Keratinocyte (primary cell): ENCODE results near the gene R3HCC1L. TPM values are rescaled to one million over a fixed set of nuclear protein-coding genes. Genes with fewer than 3 reads are reported as not detected.

Source experiments
- DNase-seq: peaks from one replicate; pipeline ENCODE4 v3.0.0-alpha.2; 2011; ENCODE audit warnings: low read depth, missing footprints, low spot score
- FAIRE-seq: peaks from 2 replicates; lab custom pipeline; 2011; peaks lifted over from hg19 to GRCh38; lab: Jason Lieb, UNC
- H2AFZ ChIP-seq: 2 replicates; pipeline ENCODE4 v1.6.0; 2012; ENCODE audit warnings: low read length, control low read depth, inconsistent platforms; ENCODE audit not compliant: control insufficient read depth
- H3K27ac ChIP-seq: 2 replicates; pipeline ENCODE4 v1.5.1; 2011; ENCODE audit warnings: low read length; ENCODE audit not compliant: control insufficient read depth, insufficient read depth
- H3K27me3 ChIP-seq: 3 replicates; pipeline ENCODE4 v1.6.0; 2011; ENCODE audit warnings: low read length; ENCODE audit not compliant: control insufficient read depth, insufficient read depth; ENCODE audit errors: extremely low read depth
- H3K36me3 ChIP-seq, 2 experiments: 2 replicates in 1 of 2; 3 replicates in 1 of 2; pipeline ENCODE4 v1.5.1; 2011; ENCODE audit warnings: low read length in 2 of 2, mild to moderate bottlenecking in 1 of 2; ENCODE audit not compliant: control insufficient read depth in 2 of 2, insufficient read depth in 2 of 2; ENCODE audit errors: extremely low read depth in 1 of 2
- H3K4me1 ChIP-seq: 3 replicates; pipeline ENCODE4 v1.5.1; 2011; ENCODE audit warnings: low read length; ENCODE audit not compliant: control insufficient read depth, insufficient read depth; ENCODE audit errors: extremely low read depth
- H3K4me2 ChIP-seq: 3 replicates; pipeline ENCODE4 v1.6.0; 2011; ENCODE audit warnings: low read depth, low read length; ENCODE audit not compliant: control insufficient read depth, insufficient read depth; ENCODE audit errors: extremely low read depth
- H3K4me3 ChIP-seq, 3 experiments: fragments of 200-600 bp in 1 of 3; sonication (generic) in 1 of 3; 2 replicates in 2 of 3; 3 replicates in 1 of 3; pipeline ENCODE4 v1.5.1; 2011 to 2016; ENCODE audit warnings: low read length in 3 of 3, mild to moderate bottlenecking in 3 of 3, control low read depth in 2 of 3, inconsistent platforms in 1 of 3, low read depth in 1 of 3, mixed read lengths in 1 of 3, mixed run types in 1 of 3, moderate library complexity in 1 of 3; ENCODE audit not compliant: control insufficient read depth in 2 of 3, insufficient read depth in 2 of 3; ENCODE audit errors: extremely low read depth in 1 of 3
- H3K79me2 ChIP-seq: 2 replicates; pipeline ENCODE4 v1.6.0; 2012; ENCODE audit warnings: low read length; ENCODE audit not compliant: control insufficient read depth, insufficient read depth
- H3K9ac ChIP-seq: 3 replicates; pipeline ENCODE4 v1.6.0; 2011; ENCODE audit warnings: low read length; ENCODE audit not compliant: control insufficient read depth, insufficient read depth; ENCODE audit errors: extremely low read depth
- H3K9me1 ChIP-seq: 3 replicates; pipeline ENCODE4 v1.6.0; 2011; ENCODE audit warnings: low read length; ENCODE audit not compliant: control insufficient read depth, insufficient read depth; ENCODE audit errors: extremely low read depth
- H3K9me3 ChIP-seq: 2 replicates; pipeline ENCODE4 v1.5.1; 2012; ENCODE audit warnings: low read depth, low read length; ENCODE audit not compliant: control insufficient read depth
- H4K20me1 ChIP-seq: 3 replicates; pipeline ENCODE4 v1.6.0; 2011; ENCODE audit warnings: low read length; ENCODE audit not compliant: control insufficient read depth, insufficient read depth; ENCODE audit errors: extremely low read depth
- CTCF ChIP-seq, 3 experiments: IDR thresholded peaks in 1 of 3; conservative IDR thresholded peaks in 1 of 3; optimal IDR thresholded peaks in 1 of 3; 2 replicates in 2 of 3; 3 replicates in 1 of 3; pipeline versions ENCODE3 to v1.5.1; 2011; ENCODE audit warnings: low read length in 3 of 3, mild to moderate bottlenecking in 3 of 3, moderate library complexity in 2 of 3, control low read depth in 1 of 3, inconsistent platforms in 1 of 3; ENCODE audit not compliant: insufficient read depth in 2 of 3; ENCODE audit errors: extremely low read depth in 1 of 3
- EZH2 ChIP-seq: IDR thresholded peaks from one replicate; pipeline ENCODE4 v1.6.1; 2012; ENCODE audit warnings: inconsistent platforms, mild to moderate bottlenecking, low read length, moderate library complexity
- dilution Hi-C: fragments of 300-500 bp; cut with MboI; formaldehyde crosslinking; loops from one replicate; pipeline ENCODE4 v1.7.0; 2020; ENCODE audit warnings: low sequenced_read_pairs; ENCODE audit not compliant: extremely low pct_ligation_motif_present
- polyA plus RNA-seq, 5 experiments: library from polyadenylated mRNA; depleted of rRNA in 3 of 5; stranded (reverse) in 3 of 5; stranded (forward) in 1 of 5; unstranded in 1 of 5; fragments of >200 nt; gene quantifications; 1 replicate in 1 of 5; 2 replicates in 3 of 5; 3 replicates in 1 of 5; pipeline versions ENCODE4 v1.2.1 to v1.2.3, GENCODE V29; 2011 to 2012; ENCODE audit warnings: missing spikeins in 2 of 5, low read depth in 1 of 5, low replicate concordance in 1 of 5

Gene R3HCC1L
- polyA plus RNA-seq, 1 donor (not counting 4 experiments of a cell fraction or from before 2014, with no cell fraction given): 11.7 TPM

GRCh38 chr10:98259606-98260315, 125.3 kb downstream of the R3HCC1L start:
- Histone ChIP-seq H3K36me3 (peaks cover 0 to 1% of the 10 kb centered on the region in 2 experiments), H3K79me2 (no peaks in the 10 kb centered on the region), H2AFZ (no peak overlapping the region), H3K27me3 (no peaks in the 10 kb centered on the region), H3K4me3 (no peak overlapping the region), H3K9me3 (no peaks in the 10 kb centered on the region), H3K27ac (no peak overlapping the region), H3K4me1 (no peaks in the 10 kb centered on the region), H3K9ac (no peak overlapping the region), H3K9me1 (no peaks in the 10 kb centered on the region), H4K20me1 (no peaks in the 10 kb centered on the region), H3K4me2 (no peak overlapping the region)
- dilution Hi-C loops: no loop called here
- DNase-seq (no peak), FAIRE-seq (no peak)
- TF ChIP-seq EZH2 (no peak), CTCF (optimal IDR thresholded peaks at IDR 0.05 in 1 of 3, IDR thresholded peaks at IDR 0.05 in 1 of 3, conservative IDR thresholded peaks at IDR 0.05 in 1 of 3; ENCODE audit: extremely low read depth in 1 of 3, insufficient read depth in 2 of 3, low read length in 3 of 3) (no peak)

DNA sequence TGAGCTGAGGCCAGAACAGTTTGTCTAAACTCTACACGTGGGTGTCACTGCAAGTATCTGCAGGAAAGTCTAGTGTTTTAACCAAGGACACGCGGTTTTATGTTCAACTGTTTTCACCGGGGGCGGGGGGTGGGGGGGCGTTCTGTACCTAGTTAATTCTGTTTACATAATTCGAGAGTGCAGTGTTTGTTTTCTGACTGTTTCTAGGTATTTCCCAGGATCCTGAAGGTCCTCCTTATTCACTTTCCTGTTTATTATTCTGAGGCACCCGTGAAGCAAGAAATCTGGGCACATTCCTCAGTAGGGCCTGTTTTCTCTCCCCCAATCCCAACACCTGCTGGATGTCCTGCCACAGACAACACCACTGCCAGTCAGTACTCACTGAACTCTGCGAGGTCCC, 125.9 kb downstream of the R3HCC1L start:
- no peak for FAIRE-seq
- H2AFZ ChIP-seq: no peak overlapping the region
- dilution Hi-C loops: no loop called here
- no peaks in the 10 kb centered on the region for H3K79me2 ChIP-seq
- no peaks in the 10 kb centered on the region for H3K4me1 ChIP-seq
- no peaks in the 10 kb centered on the region for H3K9me3 ChIP-seq
- no peaks in the 10 kb centered on the region for H4K20me1 ChIP-seq
- H3K9me1 ChIP-seq: no peaks in the 10 kb centered on the region
- H3K27me3 ChIP-seq: no peaks in the 10 kb centered on the region
- H3K27ac ChIP-seq: no peak overlapping the region
- no peak overlapping the region for H3K4me2 ChIP-seq
- no peak for DNase-seq
- no peak overlapping the region for H3K4me3 ChIP-seq
- H3K36me3 ChIP-seq: peaks cover 0 to 1% of the 10 kb centered on the region in 2 experiments
- H3K9ac ChIP-seq: no peak overlapping the region
- no peak for TF ChIP-seq EZH2

DNA sequence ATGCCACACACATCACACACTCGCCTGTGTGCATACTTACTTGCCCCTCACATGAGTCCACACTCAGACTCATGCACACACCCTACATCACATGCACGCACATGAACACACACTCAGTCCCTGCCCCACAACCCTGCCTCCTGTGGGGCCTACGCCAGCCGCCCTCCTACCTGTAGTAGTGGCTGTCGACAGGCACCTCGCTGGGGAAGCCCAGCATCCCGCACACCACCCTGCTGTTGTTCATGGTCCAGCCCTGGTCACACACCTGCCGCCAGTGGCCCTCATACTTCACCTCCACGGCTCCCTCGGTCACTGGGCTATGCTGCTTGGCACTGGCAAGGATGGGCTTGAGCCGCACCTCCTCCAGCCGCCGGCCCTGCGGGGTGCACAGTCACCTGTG, 126.3 kb downstream of the R3HCC1L start:
- Histone ChIP-seq H2AFZ (no peak overlapping the region), H3K27ac (no peak overlapping the region), H3K9ac (no peak overlapping the region), H3K4me2 (no peak overlapping the region), H3K4me1 (no peaks in the 10 kb centered on the region), H3K4me3 (no peak overlapping the region), H3K27me3 (no peaks in the 10 kb centered on the region), H3K79me2 (no peaks in the 10 kb centered on the region), H3K9me3 (no peaks in the 10 kb centered on the region), H3K36me3 (peaks cover 0 to 1% of the 10 kb centered on the region in 2 experiments), H4K20me1 (no peaks in the 10 kb centered on the region), H3K9me1 (no peaks in the 10 kb centered on the region)
- dilution Hi-C loops: no loop called here
- TF ChIP-seq EZH2: no peak
- TF ChIP-seq CTCF (optimal IDR thresholded peaks at IDR 0.05 in 1 of 3, IDR thresholded peaks at IDR 0.05 in 1 of 3, conservative IDR thresholded peaks at IDR 0.05 in 1 of 3; ENCODE audit: extremely low read depth in 1 of 3, insufficient read depth in 2 of 3, low read length in 3 of 3): no peak
- DNase-seq (no peak), FAIRE-seq (no peak)
